Measurements from ENCODE around the gene NANOS3. TPM values are rescaled to one million over a fixed set of nuclear protein-coding genes. Genes with fewer than 3 reads are reported as not detected.
"Not testable (repeated sequence)": the region's sequence is repeated elsewhere in the genome, so short reads cannot be mapped to it uniquely, and the experiment has no call there.

The NANOS3 gene
- total RNA-seq, 2 experiments from 2014 or later: 1.1 to 2.7 TPM

GRCh38 chr19:13852171-13852707 is 24.7 kb upstream of the NANOS3 start:
- H3K36me3 Mint-ChIP-seq; intact Hi-C loops (cut with micrococcal nuclease); H3K4me3 Mint-ChIP-seq; H3K9me3 Mint-ChIP-seq; DNase-seq; H3K27me3 Mint-ChIP-seq: not testable (repeated sequence)
- ChIA-PET CTCF (interaction anchor here (0.8 to 3.4 kb wide), 2 partner anchors 10 to 263 kb away, joined by 3 to 33 read pairs; no protein-coding TSS in a partner anchor), POLR2A (interaction anchor here (0.6 to 6.6 kb wide), 2 partner anchors 14 to 76 kb away, joined by 4 to 80 read pairs; no protein-coding TSS in a partner anchor)
- Mint-ChIP-seq H3K27ac (peak overlapping the region; percentile 23), H3K4me1 (ENCODE audit: low read depth) (peaks cover 29% of the 10 kb centered on the region)

- no peak for DNase-seq
- ChIA-PET CTCF (no interaction called here), POLR2A (interaction anchor here (0.9 kb wide), 1 partner anchor 10 kb away, joined by 3 read pairs; no protein-coding TSS in a partner anchor)
- Mint-ChIP-seq H3K9me3 (no peaks in the 10 kb centered on the region), H3K4me3 (no peak overlapping the region), H3K27ac (no peak overlapping the region), H3K36me3 (no peaks in the 10 kb centered on the region), H3K4me1 (ENCODE audit: low read depth) (peaks cover 17% of the 10 kb centered on the region), H3K27me3 (no peaks in the 10 kb centered on the region)
- intact Hi-C loops (cut with micrococcal nuclease): no loop called here
Measured at GRCh38 chr19:13856497-13856896, 20.4 kb upstream of the NANOS3 start.

- intact Hi-C loops (cut with micrococcal nuclease): no loop called here
- no peak overlapping the region for H3K4me3 Mint-ChIP-seq
- no peaks in the 10 kb centered on the region for H3K9me3 Mint-ChIP-seq
- ChIA-PET CTCF (interaction anchor here (1.3 kb wide), 1 partner anchor 9 kb away, joined by 3 read pairs; no protein-coding TSS in a partner anchor), POLR2A (interaction anchor here (3.6 kb wide), 1 partner anchor 12 kb away, joined by 36 read pairs; no protein-coding TSS in a partner anchor)
- H3K27ac Mint-ChIP-seq: peak overlapping the region; percentile 61
- peaks cover 9% of the 10 kb centered on the region for H3K27me3 Mint-ChIP-seq
- H3K4me1 Mint-ChIP-seq (ENCODE audit: low read depth): peaks cover 29% of the 10 kb centered on the region
- no peaks in the 10 kb centered on the region for H3K36me3 Mint-ChIP-seq
- peak; percentile 16 for DNase-seq
Measured at GRCh38 chr19:13859361-13859880, 17.5 kb upstream of the NANOS3 start.

- Mint-ChIP-seq H3K4me1 (ENCODE audit: low read depth) (peaks cover 33% of the 10 kb centered on the region), H3K27me3 (peaks cover 13% of the 10 kb centered on the region), H3K36me3 (no peaks in the 10 kb centered on the region), H3K9me3 (no peaks in the 10 kb centered on the region), H3K4me3 (peak overlapping the region; percentile 97), H3K27ac (peak overlapping the region; percentile 99)
- intact Hi-C loops (cut with micrococcal nuclease): loop anchor here (1.0 to 10.0 kb wide), 5 partner anchors 14 to 584 kb away; no protein-coding TSS in a partner anchor
- ChIA-PET POLR2A (interaction anchor here (0.6 to 3.6 kb wide), 15 partner anchors 11 to 1127 kb away, joined by 3 to 36 read pairs (median 9); partner anchors contain the start of gene ZSWIM4), CTCF (interaction anchor here (0.6 to 4.8 kb wide), 18 partner anchors 9 to 895 kb away, joined by 3 to 145 read pairs (median 6); partner anchors contain the start of gene C19orf53)
- no peak for DNase-seq
Measured at GRCh38 chr19:13860679-13861391, 16.1 kb upstream of the NANOS3 start.

GRCh38 chr19:13861392-13861713 is 15.6 kb upstream of the NANOS3 start:
- Mint-ChIP-seq H3K4me1 (ENCODE audit: low read depth) (peaks cover 35% of the 10 kb centered on the region), H3K4me3 (peak overlapping the region; percentile 97), H3K27ac (peak overlapping the region; percentile 99), H3K9me3 (no peaks in the 10 kb centered on the region), H3K27me3 (peaks cover 17% of the 10 kb centered on the region), H3K36me3 (no peaks in the 10 kb centered on the region)
- ChIA-PET CTCF (interaction anchor here (0.6 to 4.8 kb wide), 19 partner anchors 9 to 896 kb away, joined by 3 to 145 read pairs (median 5); partner anchors contain the start of gene C19orf53), POLR2A (interaction anchor here (0.6 to 3.6 kb wide), 15 partner anchors 11 to 1128 kb away, joined by 3 to 36 read pairs (median 9); partner anchors contain the start of gene ZSWIM4)
- intact Hi-C loops (cut with micrococcal nuclease): loop anchor here (1.0 to 10.0 kb wide), 5 partner anchors 14 to 584 kb away; no protein-coding TSS in a partner anchor
- DNase-seq: peak; percentile 47

GRCh38 chr19:13861714-13862531 is 15.0 kb upstream of the NANOS3 start:
- CTCF ChIA-PET: interaction anchor here (0.5 to 4.8 kb wide), 50 partner anchors 10 to 896 kb away, joined by 3 to 145 read pairs (median 4); partner anchors contain the start of genes C19orf53, IL27RA, MRI1 and NANOS3
- Mint-ChIP-seq H3K4me3 (peak overlapping the region; percentile 97), H3K36me3 (no peaks in the 10 kb centered on the region), H3K27ac (peak overlapping the region; percentile 99), H3K4me1 (ENCODE audit: low read depth) (peaks cover 38% of the 10 kb centered on the region), H3K9me3 (no peaks in the 10 kb centered on the region), H3K27me3 (peaks cover 21% of the 10 kb centered on the region)
- peak; percentile 94 for DNase-seq
- POLR2A ChIA-PET: interaction anchor here (0.6 to 3.6 kb wide), 18 partner anchors 12 to 1129 kb away, joined by 3 to 36 read pairs (median 6); partner anchors contain the start of genes DCAF15 and ZSWIM4
- intact Hi-C loops (cut with micrococcal nuclease): loop anchor here (1.0 to 10.0 kb wide), 7 partner anchors 15 to 585 kb away; no protein-coding TSS in a partner anchor

GRCh38 chr19:13864046-13864666 is 12.8 kb upstream of the NANOS3 start:
- Mint-ChIP-seq H3K9me3 (no peaks in the 10 kb centered on the region), H3K27ac (no peak overlapping the region), H3K27me3 (peaks cover 26% of the 10 kb centered on the region), H3K4me3 (peak overlapping the region; percentile 58), H3K36me3 (no peaks in the 10 kb centered on the region), H3K4me1 (ENCODE audit: low read depth) (peaks cover 38% of the 10 kb centered on the region)
- ChIA-PET CTCF (interaction anchor here (1.0 to 4.8 kb wide), 7 partner anchors 8 to 266 kb away, joined by 3 to 145 read pairs (median 30); partner anchors contain the start of gene C19orf53), POLR2A (interaction anchor here (1.0 kb wide), 1 partner anchor 28 kb away, joined by 3 read pairs; no protein-coding TSS in a partner anchor)
- intact Hi-C loops (cut with micrococcal nuclease): loop anchor here (5.0 to 10.0 kb wide), 3 partner anchors 132 to 587 kb away; no protein-coding TSS in a partner anchor
- DNase-seq: no peak

GRCh38 chr19:13864667-13865570 is 12.0 kb upstream of the NANOS3 start:
- peak overlapping the region; percentile 58 for H3K4me3 Mint-ChIP-seq
- no peaks in the 10 kb centered on the region for H3K9me3 Mint-ChIP-seq
- H3K4me1 Mint-ChIP-seq (ENCODE audit: low read depth): peaks cover 33% of the 10 kb centered on the region
- intact Hi-C loops (cut with micrococcal nuclease): loop anchor here (5.0 to 10.0 kb wide), 3 partner anchors 133 to 588 kb away; no protein-coding TSS in a partner anchor
- H3K27me3 Mint-ChIP-seq: peaks cover 29% of the 10 kb centered on the region
- POLR2A ChIA-PET: no interaction called here
- no peak for DNase-seq
- H3K27ac Mint-ChIP-seq: no peak overlapping the region
- CTCF ChIA-PET: interaction anchor here (1.0 to 4.8 kb wide), 4 partner anchors 29 to 267 kb away, joined by 3 to 145 read pairs (median 40); partner anchors contain the start of gene C19orf53
- no peaks in the 10 kb centered on the region for H3K36me3 Mint-ChIP-seq

- peaks cover 30% of the 10 kb centered on the region for H3K4me1 Mint-ChIP-seq (ENCODE audit: low read depth)
- no peaks in the 10 kb centered on the region for H3K36me3 Mint-ChIP-seq
- H3K27me3 Mint-ChIP-seq: peaks cover 29% of the 10 kb centered on the region
- H3K4me3 Mint-ChIP-seq: peak overlapping the region; percentile 42
- no peak overlapping the region for H3K27ac Mint-ChIP-seq
- CTCF ChIA-PET: interaction anchor here (1.1 kb wide), 2 partner anchors 14 to 271 kb away, joined by 3 read pairs; partner anchors contain the start of gene ASF1B
- intact Hi-C loops (cut with micrococcal nuclease): loop anchor here (10.0 kb wide), 1 partner anchor 241 kb away; no protein-coding TSS in a partner anchor
- no peak for DNase-seq
- POLR2A ChIA-PET: no interaction called here
- no peaks in the 10 kb centered on the region for H3K9me3 Mint-ChIP-seq
Measured at GRCh38 chr19:13865571-13866462, 11.1 kb upstream of the NANOS3 start.

All from activated CD4-positive, alpha-beta memory T cell treated with anti-CD3 and anti-CD28 coated beads for 36 hours (primary cell).